ENCODE results near the gene ZNF496.
"Not testable (repeated sequence)": the region's sequence is repeated elsewhere in the genome, so short reads cannot be mapped to it uniquely, and the experiment has no call there.

The ZNF496 gene

GRCh38 chr1:247277191-247277590 lies 54.5 kb downstream of the ZNF496 start:
- 96% methylated on average over 2 of the region's 2 CpGs for WGBS, 2 experiments

GRCh38 chr1:247274605-247275256 lies 56.9 kb downstream of the ZNF496 start:
- Histone ChIP-seq H3K27me3 (ENCODE audit: control insufficient read depth, insufficient read depth, low read length, poor library complexity, severe bottlenecking) (no peaks in the 10 kb centered on the region), H3K36me3 (ENCODE audit: control insufficient read depth, insufficient read depth, low read length) (no peaks in the 10 kb centered on the region), H3K4me1 (ENCODE audit: control insufficient read depth, insufficient read depth, low read length) (no peaks in the 10 kb centered on the region), H3K27ac (ENCODE audit: insufficient read depth, low read depth, low read length, poor library complexity, severe bottlenecking) (no peak overlapping the region), H3K4me3 (ENCODE audit: insufficient read depth, low read depth, low read length) (no peak overlapping the region), H3K9me3 (ENCODE audit: control insufficient read depth, low read length) (no peaks in the 10 kb centered on the region)
- WGBS, 2 experiments: 95 to 98% methylated on average over 3 of the region's 3 CpGs

More at GRCh38 chr1:247277191-247277590, 54.5 kb downstream of the ZNF496 start:
- Histone ChIP-seq H3K4me3 (ENCODE audit: insufficient read depth, low read depth, low read length) (no peak overlapping the region), H3K9me3 (ENCODE audit: control insufficient read depth, low read length) (no peaks in the 10 kb centered on the region), H3K27ac (ENCODE audit: insufficient read depth, low read depth, low read length, poor library complexity, severe bottlenecking) (no peak overlapping the region), H3K4me1 (ENCODE audit: control insufficient read depth, insufficient read depth, low read length) (peaks cover 4% of the 10 kb centered on the region), H3K36me3 (ENCODE audit: control insufficient read depth, insufficient read depth, low read length) (no peaks in the 10 kb centered on the region), H3K27me3 (ENCODE audit: control insufficient read depth, insufficient read depth, low read length, poor library complexity, severe bottlenecking) (no peaks in the 10 kb centered on the region)

GRCh38 chr1:247273013-247273412 lies 58.7 kb downstream of the ZNF496 start:
- WGBS, 2 experiments: 68 to 74% methylated on average over 1 of the region's 1 CpG
- Histone ChIP-seq H3K27me3 (ENCODE audit: control insufficient read depth, insufficient read depth, low read length, poor library complexity, severe bottlenecking) (no peaks in the 10 kb centered on the region), H3K36me3 (ENCODE audit: control insufficient read depth, insufficient read depth, low read length) (no peaks in the 10 kb centered on the region), H3K4me1 (ENCODE audit: control insufficient read depth, insufficient read depth, low read length) (no peaks in the 10 kb centered on the region), H3K9me3 (ENCODE audit: control insufficient read depth, low read length) (no peaks in the 10 kb centered on the region), H3K27ac (ENCODE audit: insufficient read depth, low read depth, low read length, poor library complexity, severe bottlenecking) (no peak overlapping the region), H3K4me3 (ENCODE audit: insufficient read depth, low read depth, low read length) (no peak overlapping the region)

- H3K27me3 ChIP-seq (ENCODE audit: control insufficient read depth, insufficient read depth, low read length, poor library complexity, severe bottlenecking): no peaks in the 10 kb centered on the region
- WGBS, 2 experiments: 86 to 88% methylated on average over 1 of the region's 1 CpG
- no peaks in the 10 kb centered on the region for H3K9me3 ChIP-seq (ENCODE audit: control insufficient read depth, low read length)
- H3K36me3 ChIP-seq (ENCODE audit: control insufficient read depth, insufficient read depth, low read length): no peaks in the 10 kb centered on the region
- no peak overlapping the region for H3K27ac ChIP-seq (ENCODE audit: insufficient read depth, low read depth, low read length, poor library complexity, severe bottlenecking)
- no peak overlapping the region for H3K4me3 ChIP-seq (ENCODE audit: insufficient read depth, low read depth, low read length)
- no peaks in the 10 kb centered on the region for H3K4me1 ChIP-seq (ENCODE audit: control insufficient read depth, insufficient read depth, low read length)
Measured at GRCh38 chr1:247270003-247270402, 61.7 kb downstream of the ZNF496 start.

GRCh38 chr1:247269133-247269532 lies 62.5 kb downstream of the ZNF496 start:
- no peaks in the 10 kb centered on the region for H3K27me3 ChIP-seq (ENCODE audit: control insufficient read depth, insufficient read depth, low read length, poor library complexity, severe bottlenecking)
- H3K36me3 ChIP-seq (ENCODE audit: control insufficient read depth, insufficient read depth, low read length): no peaks in the 10 kb centered on the region
- H3K9me3 ChIP-seq (ENCODE audit: control insufficient read depth, low read length): no peaks in the 10 kb centered on the region
- no peak overlapping the region for H3K4me3 ChIP-seq (ENCODE audit: insufficient read depth, low read depth, low read length)
- H3K27ac ChIP-seq (ENCODE audit: insufficient read depth, low read depth, low read length, poor library complexity, severe bottlenecking): no peak overlapping the region
- no peaks in the 10 kb centered on the region for H3K4me1 ChIP-seq (ENCODE audit: control insufficient read depth, insufficient read depth, low read length)

- Histone ChIP-seq H3K27me3 (ENCODE audit: control insufficient read depth, insufficient read depth, low read length, poor library complexity, severe bottlenecking) (no peaks in the 10 kb centered on the region), H3K9me3 (ENCODE audit: control insufficient read depth, low read length) (no peaks in the 10 kb centered on the region), H3K4me3 (ENCODE audit: insufficient read depth, low read depth, low read length) (no peak overlapping the region), H3K36me3 (ENCODE audit: control insufficient read depth, insufficient read depth, low read length) (no peaks in the 10 kb centered on the region), H3K27ac (ENCODE audit: insufficient read depth, low read depth, low read length, poor library complexity, severe bottlenecking) (no peak overlapping the region), H3K4me1 (ENCODE audit: control insufficient read depth, insufficient read depth, low read length) (no peaks in the 10 kb centered on the region)
- WGBS, 2 experiments: 87 to 94% methylated on average over 2 of the region's 2 CpGs
Measured at GRCh38 chr1:247268390-247269045, 63.1 kb downstream of the ZNF496 start.

GRCh38 chr1:247266053-247266452 lies 65.6 kb downstream of the ZNF496 start:
- Histone ChIP-seq H3K4me3 (ENCODE audit: insufficient read depth, low read depth, low read length) (no peak overlapping the region), H3K27me3 (ENCODE audit: control insufficient read depth, insufficient read depth, low read length, poor library complexity, severe bottlenecking) (no peaks in the 10 kb centered on the region), H3K36me3 (ENCODE audit: control insufficient read depth, insufficient read depth, low read length) (no peaks in the 10 kb centered on the region), H3K27ac (ENCODE audit: insufficient read depth, low read depth, low read length, poor library complexity, severe bottlenecking) (no peak overlapping the region), H3K4me1 (ENCODE audit: control insufficient read depth, insufficient read depth, low read length) (no peaks in the 10 kb centered on the region), H3K9me3 (ENCODE audit: control insufficient read depth, low read length) (no peaks in the 10 kb centered on the region)
- 89 to 90% methylated on average over 5 of the region's 5 CpGs for WGBS, 2 experiments

GRCh38 chr1:247255772-247256171 lies 75.9 kb downstream of the ZNF496 start, which contains the start of gene VN1R5:
VN1R5 (plus strand) TSS chr1:247256072.
- not testable (repeated sequence) for H3K27ac ChIP-seq (ENCODE audit: insufficient read depth, low read depth, low read length, poor library complexity, severe bottlenecking); H3K4me3 ChIP-seq (ENCODE audit: insufficient read depth, low read depth, low read length); H3K36me3 ChIP-seq (ENCODE audit: control insufficient read depth, insufficient read depth, low read length); H3K27me3 ChIP-seq (ENCODE audit: control insufficient read depth, insufficient read depth, low read length, poor library complexity, severe bottlenecking); H3K9me3 ChIP-seq (ENCODE audit: control insufficient read depth, low read length); H3K4me1 ChIP-seq (ENCODE audit: control insufficient read depth, insufficient read depth, low read length)
- WGBS, 2 experiments: 88 to 95% methylated on average over 1 of the region's 1 CpG

- H3K9me3 ChIP-seq (ENCODE audit: control insufficient read depth, low read length): peaks cover 2% of the 10 kb centered on the region
- H3K27ac ChIP-seq (ENCODE audit: insufficient read depth, low read depth, low read length, poor library complexity, severe bottlenecking): no peak overlapping the region
- no peak overlapping the region for H3K4me3 ChIP-seq (ENCODE audit: insufficient read depth, low read depth, low read length)
- 100% methylated on average over 1 of the region's 1 CpG; no CpG with 5 or more reads in 1 of the 2 experiments for WGBS, 2 experiments
- no peaks in the 10 kb centered on the region for H3K27me3 ChIP-seq (ENCODE audit: control insufficient read depth, insufficient read depth, low read length, poor library complexity, severe bottlenecking)
- H3K36me3 ChIP-seq (ENCODE audit: control insufficient read depth, insufficient read depth, low read length): no peaks in the 10 kb centered on the region
- no peaks in the 10 kb centered on the region for H3K4me1 ChIP-seq (ENCODE audit: control insufficient read depth, insufficient read depth, low read length)
Measured at GRCh38 chr1:247247568-247247967, 84.1 kb downstream of the ZNF496 start.
